Nephron progenitor cell (in vitro differentiated cells): ENCODE results near the gene CFAP107.

Experiments used
- DNase-seq: peaks from one replicate; pipeline ENCODE4 v3.0.0; 2021
- H3K27ac Mint-ChIP-seq: 2 replicates; pipeline ENCODE4 v1.8.0; 2021; ENCODE audit warnings: mild to moderate bottlenecking, moderate library complexity, mixed read lengths
- H3K27me3 Mint-ChIP-seq: 2 replicates; pipeline ENCODE4 v1.8.0; 2021; ENCODE audit warnings: mild to moderate bottlenecking, low read depth, mixed read lengths; ENCODE audit not compliant: poor library complexity
- H3K36me3 Mint-ChIP-seq: 2 replicates; pipeline ENCODE4 v1.8.0; 2021; ENCODE audit warnings: low read depth, mixed read lengths
- H3K4me1 Mint-ChIP-seq: 2 replicates; pipeline ENCODE4 v1.8.0; 2021; ENCODE audit warnings: mixed read lengths
- H3K4me3 Mint-ChIP-seq: 2 replicates; pipeline ENCODE4 v1.8.0; 2021; ENCODE audit warnings: mild to moderate bottlenecking, moderate library complexity, mixed read lengths
- H3K9me3 Mint-ChIP-seq: 2 replicates; pipeline ENCODE4 v1.8.0; 2021; ENCODE audit warnings: mild to moderate bottlenecking, moderate library complexity, mixed read lengths
- TF ChIP-seq, protein P1 (sequence below): fragments of 200-600 bp; sonication (generic); IDR thresholded peaks from 2 replicates; pipeline ENCODE4 v1.5.0; 2021; ENCODE audit warnings: antibody characterized with exemption

Gene CFAP107

DNA sequence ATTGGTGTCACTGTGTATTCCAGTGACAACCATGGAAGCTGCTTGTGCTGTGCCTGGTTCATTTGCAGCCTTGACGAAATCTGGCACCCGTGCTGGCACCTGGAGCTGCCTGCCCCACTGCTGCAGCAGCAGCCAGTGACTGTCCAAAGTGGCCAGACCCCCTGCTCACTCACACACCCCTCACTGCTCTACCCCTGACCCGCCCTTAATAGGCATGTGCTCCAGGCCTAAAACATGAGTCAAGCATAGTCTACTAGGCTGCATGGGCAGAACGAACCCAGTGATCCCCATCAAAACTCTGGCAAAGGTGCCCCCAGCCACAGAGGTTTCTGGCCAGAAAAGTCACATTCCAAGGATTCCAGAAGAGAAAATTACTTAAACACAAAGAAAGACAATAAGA is 52.9 kb downstream of the CFAP107 start:
- no peak for DNase-seq
- no peak overlapping the region for H3K4me3 Mint-ChIP-seq
- TF ChIP-seq, protein P1, sequence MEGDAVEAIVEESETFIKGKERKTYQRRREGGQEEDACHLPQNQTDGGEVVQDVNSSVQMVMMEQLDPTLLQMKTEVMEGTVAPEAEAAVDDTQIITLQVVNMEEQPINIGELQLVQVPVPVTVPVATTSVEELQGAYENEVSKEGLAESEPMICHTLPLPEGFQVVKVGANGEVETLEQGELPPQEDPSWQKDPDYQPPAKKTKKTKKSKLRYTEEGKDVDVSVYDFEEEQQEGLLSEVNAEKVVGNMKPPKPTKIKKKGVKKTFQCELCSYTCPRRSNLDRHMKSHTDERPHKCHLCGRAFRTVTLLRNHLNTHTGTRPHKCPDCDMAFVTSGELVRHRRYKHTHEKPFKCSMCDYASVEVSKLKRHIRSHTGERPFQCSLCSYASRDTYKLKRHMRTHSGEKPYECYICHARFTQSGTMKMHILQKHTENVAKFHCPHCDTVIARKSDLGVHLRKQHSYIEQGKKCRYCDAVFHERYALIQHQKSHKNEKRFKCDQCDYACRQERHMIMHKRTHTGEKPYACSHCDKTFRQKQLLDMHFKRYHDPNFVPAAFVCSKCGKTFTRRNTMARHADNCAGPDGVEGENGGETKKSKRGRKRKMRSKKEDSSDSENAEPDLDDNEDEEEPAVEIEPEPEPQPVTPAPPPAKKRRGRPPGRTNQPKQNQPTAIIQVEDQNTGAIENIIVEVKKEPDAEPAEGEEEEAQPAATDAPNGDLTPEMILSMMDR, result no peak
- H3K36me3 Mint-ChIP-seq, result no peaks in the 10 kb centered on the region
- H3K9me3 Mint-ChIP-seq, result peaks cover 18% of the 10 kb centered on the region
- H3K27me3 Mint-ChIP-seq, result peaks cover 21% of the 10 kb centered on the region
- no peak overlapping the region for H3K27ac Mint-ChIP-seq
- no peaks in the 10 kb centered on the region for H3K4me1 Mint-ChIP-seq

DNA sequence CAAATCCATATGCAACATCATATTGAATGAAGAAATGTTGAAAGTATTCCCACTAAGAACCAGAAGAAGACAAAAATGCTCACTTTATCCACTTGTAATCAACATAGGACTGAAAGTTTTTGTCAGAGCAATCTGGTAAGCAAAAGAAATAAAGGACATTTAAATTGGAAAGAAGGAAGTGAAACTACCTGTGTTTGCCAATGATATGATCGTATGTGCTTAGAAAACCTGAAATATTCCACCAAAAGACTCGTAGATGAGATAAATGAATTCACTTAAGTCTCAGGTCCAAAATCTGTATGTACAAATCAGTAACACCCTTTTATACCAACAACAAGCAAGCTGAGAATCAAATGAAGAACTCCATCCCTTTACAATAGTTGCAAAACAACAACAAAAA is 53.7 kb downstream of the CFAP107 start:
- H3K36me3 Mint-ChIP-seq, result no peaks in the 10 kb centered on the region
- no peak overlapping the region for H3K27ac Mint-ChIP-seq
- DNase-seq, result no peak
- no peak overlapping the region for H3K4me3 Mint-ChIP-seq
- peaks cover 21% of the 10 kb centered on the region for H3K27me3 Mint-ChIP-seq
- TF ChIP-seq, protein P1, result no peak
- H3K4me1 Mint-ChIP-seq, result no peaks in the 10 kb centered on the region
- peaks cover 21% of the 10 kb centered on the region for H3K9me3 Mint-ChIP-seq

DNA sequence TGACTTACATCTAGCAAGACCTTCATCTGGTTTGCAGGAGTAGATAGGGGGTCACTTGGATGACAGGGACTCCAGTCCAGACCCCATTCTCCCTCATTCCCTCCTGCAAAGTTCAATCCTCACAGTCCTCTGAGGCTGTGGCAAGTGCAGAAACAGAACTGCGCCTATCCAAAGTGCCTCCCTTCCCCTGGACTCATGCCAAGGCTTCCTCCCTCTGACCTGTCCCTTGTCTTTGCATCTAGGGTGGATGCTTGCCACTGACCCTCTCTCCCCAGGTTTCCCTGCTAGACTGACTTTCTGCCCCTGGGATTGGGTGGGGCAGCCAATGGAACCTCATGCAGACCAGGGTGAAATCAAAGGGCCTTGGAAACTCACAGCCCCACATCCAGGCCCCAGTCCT is 63.9 kb downstream of the CFAP107 start:
- DNase-seq, result no peak
- Mint-ChIP-seq H3K27me3 (peaks cover 20% of the 10 kb centered on the region), H3K4me3 (no peak overlapping the region), H3K4me1 (no peaks in the 10 kb centered on the region), H3K27ac (no peak overlapping the region), H3K9me3 (peaks cover 62% of the 10 kb centered on the region), H3K36me3 (no peaks in the 10 kb centered on the region)
- TF ChIP-seq, protein P1, result no peak

DNA sequence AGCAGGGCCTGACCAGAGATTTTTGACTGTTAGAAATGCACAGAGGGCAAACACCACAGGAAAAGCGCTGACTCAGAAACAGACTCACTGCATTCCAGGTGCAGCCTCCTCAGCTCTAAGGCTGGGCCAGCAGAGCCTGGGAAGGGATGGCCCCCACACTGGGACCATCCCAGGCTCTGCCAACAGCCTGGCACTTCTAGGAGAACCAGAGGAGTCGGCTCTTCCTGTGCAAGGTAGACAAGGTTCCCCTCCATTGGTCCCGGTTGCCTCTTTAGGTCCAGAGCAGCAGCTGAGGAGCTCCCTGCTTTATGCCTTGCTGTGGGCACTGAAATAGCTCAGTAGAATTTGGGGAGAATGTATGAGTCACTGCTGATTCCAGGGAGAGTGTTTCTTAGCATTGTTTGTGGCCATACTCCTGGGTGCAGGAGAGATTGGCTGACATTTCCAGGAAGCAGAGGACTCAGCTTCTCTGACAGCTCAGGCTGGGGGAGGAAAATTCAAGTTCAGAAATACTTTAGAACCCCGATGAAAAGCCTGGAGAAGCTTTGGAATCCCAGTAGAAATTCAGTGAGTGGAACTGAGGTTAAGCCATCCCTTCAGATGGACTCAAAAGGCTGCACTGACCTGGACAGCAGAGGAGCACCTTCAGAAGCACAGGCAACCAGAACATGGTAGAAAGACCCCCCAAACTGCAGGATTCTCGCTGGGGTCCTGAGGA is 64.8 kb downstream of the CFAP107 start:
- Mint-ChIP-seq H3K27ac (no peak overlapping the region), H3K36me3 (no peaks in the 10 kb centered on the region), H3K4me1 (no peaks in the 10 kb centered on the region), H3K4me3 (no peak overlapping the region), H3K27me3 (peaks cover 20% of the 10 kb centered on the region), H3K9me3 (peaks cover 58% of the 10 kb centered on the region)
- DNase-seq, result no peak
- TF ChIP-seq, protein P1, result no peak

DNA sequence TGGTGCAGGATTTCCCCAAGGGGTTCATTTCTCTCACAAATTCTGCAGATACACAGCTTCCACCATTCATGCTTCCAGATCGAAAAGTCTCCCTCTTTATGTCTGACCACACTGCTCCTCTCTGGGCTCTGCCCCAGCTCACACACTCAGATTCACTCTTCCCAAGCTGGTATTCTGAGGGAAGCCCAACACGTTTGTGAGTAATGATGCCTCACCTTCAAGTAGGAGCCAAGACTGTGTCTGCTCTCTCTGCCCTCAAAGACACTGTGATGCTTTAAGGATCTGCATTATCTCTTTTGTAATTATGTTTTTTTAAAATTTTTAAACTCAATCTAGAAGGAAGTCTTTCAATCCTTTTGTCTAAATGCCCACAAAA is 65.4 kb downstream of the CFAP107 start:
- DNase-seq, result no peak
- Mint-ChIP-seq H3K9me3 (peaks cover 53% of the 10 kb centered on the region), H3K4me1 (no peaks in the 10 kb centered on the region), H3K4me3 (no peak overlapping the region), H3K27ac (no peak overlapping the region), H3K36me3 (no peaks in the 10 kb centered on the region), H3K27me3 (peaks cover 20% of the 10 kb centered on the region)
- TF ChIP-seq, protein P1, result no peak
